HG03025 (cell line): Measurements from ENCODE around the gene EEFSEC.

ENCODE experiments used
- ATAC-seq: cut with Tn5 transposase; IDR thresholded peaks from one replicate; pipeline ENCODE4 v1.9.1; 2021; ENCODE audit warnings: mild to moderate bottlenecking, moderate library complexity; ENCODE audit not compliant: unreplicated experiment, low FRiP score

EEFSEC gene

GRCh38 chr3:128418900-128419299 is 265.6 kb downstream of the EEFSEC start:
- no peak for ATAC-seq

GRCh38 chr3:128419311-128419710 is 266.0 kb downstream of the EEFSEC start:
- ATAC-seq = no peak

GRCh38 chr3:128420289-128420688 is 267.0 kb downstream of the EEFSEC start:
- ATAC-seq = no peak

- no peak for ATAC-seq
Observed at GRCh38 chr3:128420720-128421438, 267.6 kb downstream of the EEFSEC start.

- no peak for ATAC-seq
Observed at GRCh38 chr3:128421439-128421836, 268.2 kb downstream of the EEFSEC start.

- no peak for ATAC-seq
Observed at GRCh38 chr3:128421966-128422365, 268.7 kb downstream of the EEFSEC start.

GRCh38 chr3:128422762-128423524 is 269.7 kb downstream of the EEFSEC start:
- no peak for ATAC-seq

GRCh38 chr3:128423525-128424147 is 270.4 kb downstream of the EEFSEC start:
- ATAC-seq = no peak

GRCh38 chr3:128424508-128425069 is 271.3 kb downstream of the EEFSEC start:
- ATAC-seq = no peak

GRCh38 chr3:128425142-128425845 is 272.0 kb downstream of the EEFSEC start:
- no peak for ATAC-seq

GRCh38 chr3:128425846-128426127 is 272.5 kb downstream of the EEFSEC start:
- ATAC-seq = no peak

GRCh38 chr3:128426128-128426921 is 273.0 kb downstream of the EEFSEC start:
- ATAC-seq = peak; percentile 50

- ATAC-seq = no peak
Observed at GRCh38 chr3:128427175-128427857, 274.0 kb downstream of the EEFSEC start.

- no peak for ATAC-seq
Observed at GRCh38 chr3:128427872-128428822, 274.9 kb downstream of the EEFSEC start.

- ATAC-seq = no peak
Observed at GRCh38 chr3:128429275-128429674, 276.0 kb downstream of the EEFSEC start.

- no peak for ATAC-seq
Observed at GRCh38 chr3:128429751-128430150, 276.5 kb downstream of the EEFSEC start.

- ATAC-seq = no peak
Observed at GRCh38 chr3:128430301-128430700, 277.0 kb downstream of the EEFSEC start.

GRCh38 chr3:128430731-128431130 is 277.4 kb downstream of the EEFSEC start:
- no peak for ATAC-seq
